ENCODE measurements around the gene EYA3. TPM values are rescaled to one million over a fixed set of nuclear protein-coding genes. Genes with fewer than 3 reads are reported as not detected.

Gene EYA3
- total RNA-seq, 1 donor from 2014 or later: 17.5 TPM

DNA sequence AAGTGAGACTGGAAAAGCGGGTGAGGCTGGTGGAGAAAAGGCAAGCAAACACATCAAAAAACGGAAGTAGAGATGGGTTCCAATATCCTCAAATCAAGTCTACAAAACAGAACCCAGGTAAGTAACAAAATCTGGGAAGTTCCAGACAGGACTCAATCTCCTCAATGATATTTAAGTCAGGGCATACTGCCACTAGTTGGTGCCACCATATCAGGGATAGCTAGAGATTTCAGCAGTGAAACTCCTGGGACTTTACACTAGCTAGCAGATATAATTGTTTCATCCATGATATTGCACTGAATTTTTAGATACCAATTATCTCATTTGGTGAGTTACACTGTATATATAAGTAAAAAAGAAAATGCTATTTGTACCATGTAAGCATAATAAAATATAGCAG, 52.0 kb downstream of the EYA3 start:
- peaks cover 1% of the 10 kb centered on the region for H3K4me1 Mint-ChIP-seq (ENCODE audit: unreplicated experiment)
- no peak overlapping the region for H3K4me3 Mint-ChIP-seq (ENCODE audit: unreplicated experiment)
- no peaks in the 10 kb centered on the region for H3K9me3 Mint-ChIP-seq (ENCODE audit: unreplicated experiment)
- peaks cover 15% of the 10 kb centered on the region for H3K36me3 Mint-ChIP-seq (ENCODE audit: unreplicated experiment)
- H3K27ac Mint-ChIP-seq (ENCODE audit: unreplicated experiment): no peak overlapping the region
- H3K27me3 Mint-ChIP-seq (ENCODE audit: unreplicated experiment): no peaks in the 10 kb centered on the region
- DNase-seq (ENCODE audit: extremely low spot score, unreplicated experiment): no peak
- TF ChIP-seq, protein P1, sequence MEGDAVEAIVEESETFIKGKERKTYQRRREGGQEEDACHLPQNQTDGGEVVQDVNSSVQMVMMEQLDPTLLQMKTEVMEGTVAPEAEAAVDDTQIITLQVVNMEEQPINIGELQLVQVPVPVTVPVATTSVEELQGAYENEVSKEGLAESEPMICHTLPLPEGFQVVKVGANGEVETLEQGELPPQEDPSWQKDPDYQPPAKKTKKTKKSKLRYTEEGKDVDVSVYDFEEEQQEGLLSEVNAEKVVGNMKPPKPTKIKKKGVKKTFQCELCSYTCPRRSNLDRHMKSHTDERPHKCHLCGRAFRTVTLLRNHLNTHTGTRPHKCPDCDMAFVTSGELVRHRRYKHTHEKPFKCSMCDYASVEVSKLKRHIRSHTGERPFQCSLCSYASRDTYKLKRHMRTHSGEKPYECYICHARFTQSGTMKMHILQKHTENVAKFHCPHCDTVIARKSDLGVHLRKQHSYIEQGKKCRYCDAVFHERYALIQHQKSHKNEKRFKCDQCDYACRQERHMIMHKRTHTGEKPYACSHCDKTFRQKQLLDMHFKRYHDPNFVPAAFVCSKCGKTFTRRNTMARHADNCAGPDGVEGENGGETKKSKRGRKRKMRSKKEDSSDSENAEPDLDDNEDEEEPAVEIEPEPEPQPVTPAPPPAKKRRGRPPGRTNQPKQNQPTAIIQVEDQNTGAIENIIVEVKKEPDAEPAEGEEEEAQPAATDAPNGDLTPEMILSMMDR (IDR thresholded peaks at IDR 0.05): peak; percentile 13

DNA sequence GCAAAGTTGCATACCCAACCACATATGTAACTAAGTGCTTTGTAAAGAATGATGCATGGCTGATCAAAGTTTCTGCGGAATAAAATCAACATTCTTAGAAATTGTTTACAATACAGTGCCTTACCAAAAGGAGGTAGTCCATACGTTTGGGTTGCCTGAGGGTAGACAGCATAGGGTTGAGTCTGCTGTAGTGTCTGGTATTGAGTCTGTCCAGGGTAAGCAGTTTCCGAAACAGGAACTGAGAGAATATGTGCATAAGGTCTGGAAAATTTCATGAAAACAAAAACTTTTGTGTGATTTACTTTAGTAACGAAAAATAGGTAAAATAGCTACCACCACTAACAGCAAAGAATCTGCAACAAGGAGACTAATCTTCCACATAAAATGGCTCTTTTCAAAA, 53.0 kb downstream of the EYA3 start:
- TF ChIP-seq, protein P1 (IDR thresholded peaks at IDR 0.05): no peak
- Mint-ChIP-seq H3K36me3 (ENCODE audit: unreplicated experiment) (peaks cover 13% of the 10 kb centered on the region), H3K9me3 (ENCODE audit: unreplicated experiment) (no peaks in the 10 kb centered on the region), H3K4me1 (ENCODE audit: unreplicated experiment) (peaks cover 1% of the 10 kb centered on the region), H3K4me3 (ENCODE audit: unreplicated experiment) (no peak overlapping the region), H3K27ac (ENCODE audit: unreplicated experiment) (no peak overlapping the region), H3K27me3 (ENCODE audit: unreplicated experiment) (no peaks in the 10 kb centered on the region)
- DNase-seq (ENCODE audit: extremely low spot score, unreplicated experiment): no peak

DNA sequence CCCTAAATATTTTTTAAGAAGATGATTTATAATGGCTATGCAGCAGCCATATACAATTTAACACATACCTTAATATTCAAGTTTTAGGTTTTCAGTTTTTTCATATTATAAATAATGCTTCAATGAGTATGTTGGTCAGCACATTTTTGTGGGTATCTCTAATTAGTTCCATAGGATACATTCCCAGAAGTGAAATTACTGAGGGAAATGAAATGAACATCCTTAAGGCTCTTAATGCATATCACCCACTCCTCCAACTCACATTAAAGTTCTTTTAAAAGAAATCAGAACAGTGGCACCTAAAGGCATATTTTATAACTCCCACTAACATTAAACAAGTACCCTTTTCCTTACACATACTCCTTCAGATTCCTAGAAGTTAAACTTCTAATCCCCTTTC, 56.1 kb downstream of the EYA3 start:
- no peak for DNase-seq (ENCODE audit: extremely low spot score, unreplicated experiment)
- Mint-ChIP-seq H3K4me1 (ENCODE audit: unreplicated experiment) (peaks cover 19% of the 10 kb centered on the region), H3K9me3 (ENCODE audit: unreplicated experiment) (no peaks in the 10 kb centered on the region), H3K4me3 (ENCODE audit: unreplicated experiment) (no peak overlapping the region), H3K27me3 (ENCODE audit: unreplicated experiment) (no peaks in the 10 kb centered on the region), H3K27ac (ENCODE audit: unreplicated experiment) (no peak overlapping the region), H3K36me3 (ENCODE audit: unreplicated experiment) (peaks cover 3% of the 10 kb centered on the region)
- TF ChIP-seq, protein P1 (IDR thresholded peaks at IDR 0.05): no peak

DNA sequence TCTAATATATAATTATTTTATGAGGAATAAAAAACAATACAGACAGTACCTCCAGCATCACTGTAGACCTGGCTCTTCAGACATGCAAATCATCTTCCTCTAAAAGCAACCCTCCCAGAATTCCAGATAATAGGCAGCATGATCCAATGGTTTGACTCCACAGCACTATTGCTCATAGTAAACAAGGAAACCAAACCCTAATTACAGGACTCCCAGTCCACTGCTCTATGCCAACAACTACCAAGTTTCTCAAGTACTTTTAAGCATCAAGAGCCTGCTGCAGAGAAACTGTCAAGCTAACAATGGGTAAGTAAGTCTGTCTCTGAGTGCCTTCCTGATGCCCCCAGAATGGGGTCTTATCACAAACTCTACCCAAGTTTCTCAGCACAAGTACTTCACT, 57.2 kb downstream of the EYA3 start:
- H3K9me3 Mint-ChIP-seq (ENCODE audit: unreplicated experiment): no peaks in the 10 kb centered on the region
- peaks cover 3% of the 10 kb centered on the region for H3K36me3 Mint-ChIP-seq (ENCODE audit: unreplicated experiment)
- no peak for DNase-seq (ENCODE audit: extremely low spot score, unreplicated experiment)
- no peak overlapping the region for H3K4me3 Mint-ChIP-seq (ENCODE audit: unreplicated experiment)
- H3K27ac Mint-ChIP-seq (ENCODE audit: unreplicated experiment): no peak overlapping the region
- TF ChIP-seq, protein P1 (IDR thresholded peaks at IDR 0.05): no peak
- H3K27me3 Mint-ChIP-seq (ENCODE audit: unreplicated experiment): no peaks in the 10 kb centered on the region
- peaks cover 17% of the 10 kb centered on the region for H3K4me1 Mint-ChIP-seq (ENCODE audit: unreplicated experiment)

GRCh38 chr1:28028873-28029654, 59.3 kb downstream of the EYA3 start:
- Mint-ChIP-seq H3K4me1 (ENCODE audit: unreplicated experiment) (peaks cover 17% of the 10 kb centered on the region), H3K27me3 (ENCODE audit: unreplicated experiment) (no peaks in the 10 kb centered on the region), H3K9me3 (ENCODE audit: unreplicated experiment) (no peaks in the 10 kb centered on the region), H3K4me3 (ENCODE audit: unreplicated experiment) (peak overlapping the region; percentile 10), H3K27ac (ENCODE audit: unreplicated experiment) (peak overlapping the region; percentile 94), H3K36me3 (ENCODE audit: unreplicated experiment) (peaks cover 3% of the 10 kb centered on the region)
- TF ChIP-seq, protein P1 (IDR thresholded peaks at IDR 0.05): no peak
- no peak for DNase-seq (ENCODE audit: extremely low spot score, unreplicated experiment)

Measured in osteocyte (in vitro differentiated cells).